IMR-90 (cell line): Measurements from ENCODE around the gene SLC6A9. TPM values are rescaled to one million over a fixed set of nuclear protein-coding genes. Genes with fewer than 3 reads are reported as not detected.

Experiments
- ATAC-seq: fragments of 200-7000 bp; cut with Tn5 transposase; 2 replicates; pipeline ENCODE4 v1.9.1; 2020; ENCODE audit warnings: low read depth, mild to moderate bottlenecking, moderate library complexity
- BruUV-seq: library from RNA; stranded (reverse); fragments of 400-500 nt; replicated peaks from 2 replicates; lab custom pipeline; 2021; lab: Mats Ljungman, UMichigan
- CTCF ChIA-PET: fragments of 300-600 bp; formaldehyde crosslinking; extraction: SDS; loops from one replicate; lab custom pipeline; 2021; ENCODE audit warnings: antibody characterized with exemption; lab: Yijun Ruan, JAX
- POLR2A ChIA-PET: fragments of 300-600 bp; sonication (Branson Sonifier 250); formaldehyde crosslinking; loops from one replicate; lab custom pipeline; 2022; ENCODE audit warnings: antibody characterized with exemption; ENCODE audit not compliant: unreplicated experiment; lab: Charles Lee
- DNase-seq: peaks from one replicate; pipeline ENCODE4 v3.0.0; 2013
- H2AFZ ChIP-seq: replicated peaks from 2 replicates; pipeline ENCODE3; 2013; ENCODE audit warnings: low read length, mild to moderate bottlenecking; ENCODE audit not compliant: poor library complexity
- H2AK5ac ChIP-seq: 2 replicates; pipeline ENCODE4 v1.6.1; 2013; ENCODE audit warnings: low read depth, low read length, inconsistent platforms
- H2AK9ac ChIP-seq: replicated peaks from 2 replicates; pipeline ENCODE3; 2013; ENCODE audit warnings: mild to moderate bottlenecking, low read depth, low read length, moderate library complexity; ENCODE audit not compliant: poor library complexity
- H2BK120ac ChIP-seq: 2 replicates; pipeline ENCODE4 v1.6.1; 2013; ENCODE audit warnings: low read depth, low read length, inconsistent platforms
- H2BK15ac ChIP-seq: 3 replicates; pipeline ENCODE4 v1.6.1; 2013; ENCODE audit warnings: low read depth, low read length, inconsistent platforms
- H2BK20ac ChIP-seq: 2 replicates; pipeline ENCODE4 v1.6.1; 2013; ENCODE audit warnings: low read depth, mild to moderate bottlenecking, inconsistent platforms, low read length, moderate library complexity
- H2BK5ac ChIP-seq: 2 replicates; pipeline ENCODE4 v1.6.1; 2013; ENCODE audit warnings: mild to moderate bottlenecking, low read depth, low read length, inconsistent platforms; ENCODE audit not compliant: poor library complexity, severe bottlenecking
- H3K14ac ChIP-seq: replicated peaks from 2 replicates; pipeline ENCODE4 v1.6.1; 2013; ENCODE audit warnings: low read depth, low read length, inconsistent platforms
- H3K18ac ChIP-seq: 2 replicates; pipeline ENCODE4 v1.6.1; 2013; ENCODE audit warnings: low read depth, low read length, control low read depth
- H3K23ac ChIP-seq: 2 replicates; pipeline ENCODE4 v1.6.1; 2013; ENCODE audit warnings: low read depth, low read length, inconsistent platforms
- H3K27ac ChIP-seq: 2 replicates; pipeline ENCODE4 v1.5.1; 2013; ENCODE audit warnings: mild to moderate bottlenecking, control low read depth, low read length; ENCODE audit not compliant: insufficient read depth
- H3K27me3 ChIP-seq: 2 replicates; pipeline ENCODE4 v1.6.1; 2013; ENCODE audit warnings: low read length; ENCODE audit not compliant: control insufficient read depth, insufficient read depth
- H3K36me3 ChIP-seq: 2 replicates; pipeline ENCODE4 v1.6.1; 2013; ENCODE audit warnings: low read length, mixed read lengths; ENCODE audit not compliant: control insufficient read depth, insufficient read depth
- H3K4ac ChIP-seq: 2 replicates; pipeline ENCODE4 v1.6.1; 2013; ENCODE audit warnings: low read depth, low read length, inconsistent platforms
- H3K4me1 ChIP-seq: 2 replicates; pipeline ENCODE4 v1.6.1; 2013; ENCODE audit warnings: low read length, mixed read lengths; ENCODE audit not compliant: control insufficient read depth, insufficient read depth
- H3K4me2 ChIP-seq: 2 replicates; pipeline ENCODE4 v1.6.1; 2013; ENCODE audit warnings: low read depth, mild to moderate bottlenecking, control low read depth, low read length, moderate library complexity
- H3K4me3 ChIP-seq: 2 replicates; pipeline ENCODE4 v1.5.1; 2013; ENCODE audit warnings: low read depth, mild to moderate bottlenecking, control low read depth, low read length, moderate library complexity; ENCODE audit not compliant: insufficient read depth
- H3K56ac ChIP-seq: 2 replicates; pipeline ENCODE4 v1.6.1; 2013; ENCODE audit warnings: low read length, inconsistent platforms; ENCODE audit not compliant: insufficient read depth; ENCODE audit errors: extremely low read depth
- H3K79me1 ChIP-seq, 2 experiments: 2 replicates each; pipeline ENCODE4 v1.6.1; 2013; ENCODE audit warnings: low read length in 2 of 2, inconsistent platforms in 1 of 2, low read depth in 1 of 2
- H3K9ac ChIP-seq: 2 replicates; pipeline ENCODE4 v1.6.1; 2013; ENCODE audit warnings: low read depth, low read length, control low read depth
- H3K9me1 ChIP-seq: 2 replicates; pipeline ENCODE4 v1.6.1; 2013; ENCODE audit warnings: low read length, inconsistent platforms; ENCODE audit not compliant: insufficient read depth
- H3K9me3 ChIP-seq: 2 replicates; pipeline ENCODE4 v1.6.1; 2013; ENCODE audit warnings: low read length; ENCODE audit not compliant: control insufficient read depth, insufficient read depth
- H4K20me1 ChIP-seq: 2 replicates; pipeline ENCODE4 v1.6.1; 2013; ENCODE audit warnings: low read length, inconsistent platforms; ENCODE audit not compliant: insufficient read depth
- H4K5ac ChIP-seq: 2 replicates; pipeline ENCODE4 v1.6.1; 2013; ENCODE audit warnings: mild to moderate bottlenecking, low read depth, low read length, control low read depth
- H4K8ac ChIP-seq, 2 experiments: 2 replicates each; pipeline ENCODE4 v1.6.1; 2013; ENCODE audit warnings: low read depth in 2 of 2, low read length in 2 of 2, control low read depth in 1 of 2, inconsistent platforms in 1 of 2
- H4K91ac ChIP-seq: 2 replicates; pipeline ENCODE4 v1.6.1; 2013; ENCODE audit warnings: low read depth, low read length, inconsistent platforms; ENCODE audit not compliant: insufficient read depth
- BHLHE40 ChIP-seq: fragments of 150-350 bp; IDR thresholded peaks from 2 replicates; pipeline ENCODE4 v1.6.1; 2016; ENCODE audit warnings: mild to moderate bottlenecking, low read depth, low read length
- CEBPB ChIP-seq: IDR thresholded peaks from 2 replicates; pipeline ENCODE4 v1.6.1; 2012; ENCODE audit warnings: low read depth, low read length, improper control_type of control experiment
- CHD1 ChIP-seq: IDR thresholded peaks from 2 replicates; pipeline ENCODE4 v1.6.1; 2012; ENCODE audit warnings: low read depth, low read length, improper control_type of control experiment
- ELK1 ChIP-seq: fragments of 150-350 bp; IDR thresholded peaks from 2 replicates; pipeline ENCODE4 v1.6.1; 2016; ENCODE audit warnings: low read depth, mild to moderate bottlenecking, low read length, moderate library complexity, borderline replicate concordance
- FOS ChIP-seq: fragments of 150-350 bp; IDR thresholded peaks from 2 replicates; pipeline ENCODE4 v1.6.1; 2016; ENCODE audit warnings: low read depth, low read length
- MAFK ChIP-seq: IDR thresholded peaks from 2 replicates; pipeline ENCODE4 v1.6.1; 2012; ENCODE audit warnings: low read depth, low read length, improper control_type of control experiment
- MAZ ChIP-seq: IDR thresholded peaks from 2 replicates; pipeline ENCODE4 v1.6.1; 2012; ENCODE audit warnings: low read depth, mild to moderate bottlenecking, low read length, improper control_type of control experiment, moderate library complexity, borderline replicate concordance
- MXI1 ChIP-seq: IDR thresholded peaks from 2 replicates; pipeline ENCODE4 v1.6.1; 2012; ENCODE audit warnings: low read depth, mild to moderate bottlenecking, low read length, moderate library complexity, borderline replicate concordance
- NFE2L2 ChIP-seq: fragments of 150-350 bp; IDR thresholded peaks from 2 replicates; pipeline ENCODE4 v1.6.1; 2016; ENCODE audit warnings: low read depth, mild to moderate bottlenecking, low read length
- POLR2A ChIP-seq: IDR thresholded peaks from 2 replicates; pipeline ENCODE4 v1.6.1; 2012; ENCODE audit warnings: mild to moderate bottlenecking, low read depth, low read length
- RAD21 ChIP-seq: IDR thresholded peaks from 2 replicates; pipeline ENCODE4 v1.6.1; 2012; ENCODE audit warnings: low read length, improper control_type of control experiment
- RCOR1 ChIP-seq: IDR thresholded peaks from 2 replicates; pipeline ENCODE4 v1.6.1; 2012; ENCODE audit warnings: mild to moderate bottlenecking, low read length, improper control_type of control experiment; ENCODE audit not compliant: insufficient replicate concordance
- RFX5 ChIP-seq: IDR thresholded peaks from 2 replicates; pipeline ENCODE4 v1.8.0; 2012; ENCODE audit warnings: low read depth, mild to moderate bottlenecking, low read length, moderate library complexity
- SMC3 ChIP-seq: fragments of 150-350 bp; IDR thresholded peaks from 2 replicates; pipeline ENCODE4 v1.6.1; 2016; ENCODE audit warnings: low read depth, mild to moderate bottlenecking, antibody characterized with exemption, low read length, moderate library complexity
- USF2 ChIP-seq: fragments of 150-350 bp; IDR thresholded peaks from 2 replicates; pipeline ENCODE4 v1.6.1; 2017; ENCODE audit warnings: mild to moderate bottlenecking, antibody characterized with exemption, low read length, low read depth
- WGBS, 2 experiments: methylation state at CpG; one replicate each; pipeline versions ENCODE4 v1.1.5 to v1.1.7; 2013; ENCODE audit warnings: missing lambda C conversion rate in 2 of 2; ENCODE audit not compliant: insufficient read length in 1 of 2; ENCODE audit errors: extremely low coverage in 2 of 2; 5-methylcytosine and 5-hydroxymethylcytosine counted together
- dilution Hi-C: fragments of 300-500 bp; cut with HindIII; formaldehyde crosslinking; loops from one replicate; pipeline ENCODE4 v1.14.3; 2018; ENCODE audit warnings: low sequenced_read_pairs; ENCODE audit not compliant: unreplicated experiment
- in situ Hi-C: fragments of 300-500 bp; cut with MboI; formaldehyde crosslinking; loops from 3 replicates; pipeline ENCODE4 v1.14.3; 2019; ENCODE audit warnings: low sequenced_read_pairs, inconsistent platforms, mixed read lengths
- intact Hi-C: fragments of 100-400 bp; cut with micrococcal nuclease; formaldehyde crosslinking; loops from 2 replicates; pipeline ENCODE4 v1.10.0; 2022
- polyA plus RNA-seq, 3 experiments: library from polyadenylated mRNA; depleted of rRNA; stranded (reverse); fragments of >200 nt; gene quantifications; 2 replicates each; pipeline ENCODE4 v1.2.3, GENCODE V29; 2012; ENCODE audit warnings: low replicate concordance in 1 of 3
- total RNA-seq: library from RNA; depleted of rRNA; stranded (reverse); fragments of >200 nt; gene quantifications from 2 replicates; pipeline ENCODE4 v1.2.3, GENCODE V29; 2012
- TF ChIP-seq, protein P1 (sequence below): conservative IDR thresholded peaks from 2 replicates; pipeline ENCODE4 v1.5.1; 2012; ENCODE audit warnings: mild to moderate bottlenecking, low read depth, low read length, improper control_type of control experiment

The SLC6A9 gene
- total and polyA plus RNA-seq, 2 of the 4 experiments (the other 2 are of a cell fraction): 2.0 to 6.6 TPM

DNA sequence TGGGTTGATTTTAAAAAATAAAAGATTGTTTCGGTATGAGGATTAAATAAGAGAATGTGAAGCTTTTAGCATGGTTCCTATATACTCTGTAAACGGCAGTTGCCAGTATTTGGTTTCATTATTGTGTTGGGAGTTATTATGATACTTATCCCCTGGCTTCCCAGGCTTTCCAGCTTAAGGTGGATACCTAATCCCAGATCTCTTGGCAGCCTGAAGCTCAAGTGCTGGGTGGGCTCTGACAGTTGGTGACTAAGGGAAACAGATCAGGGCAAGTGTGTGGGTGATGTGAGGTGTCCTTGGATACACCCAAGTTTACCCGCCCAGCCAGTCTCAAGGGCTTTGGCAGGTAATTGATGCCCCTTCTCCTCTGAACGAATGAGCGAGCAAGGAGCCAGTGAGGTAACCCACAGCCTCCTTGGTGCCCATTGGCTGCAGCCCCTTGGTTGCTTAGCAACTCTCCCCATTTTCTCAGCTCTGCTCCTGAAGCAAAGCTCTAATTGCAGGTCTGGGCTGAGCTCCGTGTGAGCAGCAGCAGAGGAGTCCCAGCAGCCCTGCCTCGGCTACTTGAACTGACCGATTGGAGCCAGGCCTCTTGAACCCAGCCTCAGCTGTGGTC lies 78.4 kb downstream of the SLC6A9 start:
- Histone ChIP-seq H4K91ac (no peak overlapping the region), H3K9ac (no peak overlapping the region), H2AK9ac (no peak overlapping the region), H2AK5ac (no peak overlapping the region), H3K27me3 (no peaks in the 10 kb centered on the region), H3K23ac (no peak overlapping the region), H3K9me1 (peaks cover 12% of the 10 kb centered on the region; the same call in 1 of the 2 replicates), H3K56ac (no peak overlapping the region), H2BK15ac (no peak overlapping the region), H4K5ac (no peak overlapping the region), H2BK20ac (no peak overlapping the region), H3K27ac (no peak overlapping the region), H3K79me1 (peaks cover 29 to 43% of the 10 kb centered on the region in 2 experiments), H3K18ac (no peak overlapping the region), H4K20me1 (peaks cover 21% of the 10 kb centered on the region), H3K36me3 (peaks cover 14% of the 10 kb centered on the region), H3K4me3 (no peak overlapping the region), H3K4me1 (peaks cover 5% of the 10 kb centered on the region), H2AFZ (no peak overlapping the region), H2BK120ac (no peak overlapping the region), H3K9me3 (no peaks in the 10 kb centered on the region), H3K4ac (no peak overlapping the region), H3K4me2 (no peak overlapping the region), H3K14ac (no peak overlapping the region), H2BK5ac (no peak overlapping the region), H4K8ac (no peak overlapping the region)
- TF ChIP-seq RCOR1: no peak
- TF ChIP-seq NFE2L2: no peak
- no peak for TF ChIP-seq SMC3
- TF ChIP-seq USF2: no peak
- TF ChIP-seq MXI1: no peak
- no peak for TF ChIP-seq CHD1
- no peak for TF ChIP-seq CEBPB
- no peak for TF ChIP-seq MAFK
- no peak for TF ChIP-seq MAZ
- TF ChIP-seq FOS: no peak
- TF ChIP-seq RAD21: no peak
- TF ChIP-seq ELK1: no peak
- TF ChIP-seq, protein P1, sequence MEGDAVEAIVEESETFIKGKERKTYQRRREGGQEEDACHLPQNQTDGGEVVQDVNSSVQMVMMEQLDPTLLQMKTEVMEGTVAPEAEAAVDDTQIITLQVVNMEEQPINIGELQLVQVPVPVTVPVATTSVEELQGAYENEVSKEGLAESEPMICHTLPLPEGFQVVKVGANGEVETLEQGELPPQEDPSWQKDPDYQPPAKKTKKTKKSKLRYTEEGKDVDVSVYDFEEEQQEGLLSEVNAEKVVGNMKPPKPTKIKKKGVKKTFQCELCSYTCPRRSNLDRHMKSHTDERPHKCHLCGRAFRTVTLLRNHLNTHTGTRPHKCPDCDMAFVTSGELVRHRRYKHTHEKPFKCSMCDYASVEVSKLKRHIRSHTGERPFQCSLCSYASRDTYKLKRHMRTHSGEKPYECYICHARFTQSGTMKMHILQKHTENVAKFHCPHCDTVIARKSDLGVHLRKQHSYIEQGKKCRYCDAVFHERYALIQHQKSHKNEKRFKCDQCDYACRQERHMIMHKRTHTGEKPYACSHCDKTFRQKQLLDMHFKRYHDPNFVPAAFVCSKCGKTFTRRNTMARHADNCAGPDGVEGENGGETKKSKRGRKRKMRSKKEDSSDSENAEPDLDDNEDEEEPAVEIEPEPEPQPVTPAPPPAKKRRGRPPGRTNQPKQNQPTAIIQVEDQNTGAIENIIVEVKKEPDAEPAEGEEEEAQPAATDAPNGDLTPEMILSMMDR: no peak
- no peak for TF ChIP-seq POLR2A
- TF ChIP-seq RFX5: no peak
- TF ChIP-seq BHLHE40: no peak
- intact Hi-C loops (no loop called here), in situ Hi-C loops (loop anchor here (25.0 kb wide), 1 partner anchor 416 kb away; the partner anchor contains the start of gene PTPRF), dilution Hi-C loops (no loop called here)
- POLR2A ChIA-PET: no interaction called here
- no peak for DNase-seq
- WGBS, 2 experiments: 56 to 100% methylated on average over 1 to 3 of the region's 8 CpGs
- no TSS peak for BruUV-seq
- CTCF ChIA-PET: no interaction called here
- ATAC-seq: no peak
